Astrocyte (in vitro differentiated cells and primary cell): ENCODE results near the gene ADARB2. TPM values are rescaled to one million over a fixed set of nuclear protein-coding genes. Genes with fewer than 3 reads are reported as not detected.

ENCODE experiments used
- DNase-seq: peaks from one replicate; pipeline ENCODE4 v3.0.0-alpha.2; 2010; ENCODE audit warnings: low read depth
- FAIRE-seq: peaks from 2 replicates; lab custom pipeline; 2011; peaks lifted over from hg19 to GRCh38; lab: Jason Lieb, UNC
- H2AFZ ChIP-seq: 2 replicates; pipeline ENCODE4 v1.6.0; 2012; ENCODE audit warnings: low read depth, low read length, inconsistent platforms
- H3K27ac ChIP-seq: 2 replicates; pipeline ENCODE4 v1.5.1; 2011; ENCODE audit warnings: low read depth, low read length, inconsistent platforms
- H3K27me3 ChIP-seq: 2 replicates; pipeline ENCODE4 v1.6.0; 2011; ENCODE audit warnings: low read length, inconsistent platforms; ENCODE audit not compliant: insufficient read depth
- H3K36me3 ChIP-seq: 2 replicates; pipeline ENCODE4 v1.5.1; 2011; ENCODE audit warnings: low read length, inconsistent platforms; ENCODE audit not compliant: insufficient read depth
- H3K4me1 ChIP-seq: 2 replicates; pipeline ENCODE4 v1.5.1; 2011; ENCODE audit warnings: low read length, inconsistent platforms; ENCODE audit not compliant: insufficient read depth
- H3K4me2 ChIP-seq: 2 replicates; pipeline ENCODE4 v1.6.0; 2012; ENCODE audit warnings: low read length, inconsistent platforms
- H3K4me3 ChIP-seq: 2 replicates; pipeline ENCODE4 v1.5.1; 2011; ENCODE audit warnings: low read depth, mild to moderate bottlenecking, low read length, inconsistent platforms; ENCODE audit not compliant: insufficient read depth
- H3K79me2 ChIP-seq: 2 replicates; pipeline ENCODE4 v1.6.0; 2012; ENCODE audit warnings: mild to moderate bottlenecking, low read length, inconsistent platforms; ENCODE audit not compliant: insufficient read depth
- H3K9ac ChIP-seq: 2 replicates; pipeline ENCODE4 v1.6.0; 2012; ENCODE audit warnings: mild to moderate bottlenecking, low read length, inconsistent platforms
- H3K9me3 ChIP-seq: 2 replicates; pipeline ENCODE4 v1.5.1; 2012; ENCODE audit warnings: low read depth, mild to moderate bottlenecking, low read length, inconsistent platforms; ENCODE audit not compliant: insufficient read depth
- H4K20me1 ChIP-seq: 2 replicates; pipeline ENCODE4 v1.6.0; 2012; ENCODE audit warnings: low read length, inconsistent platforms; ENCODE audit not compliant: insufficient read depth
- H3K27ac Mint-ChIP-seq: one replicate; pipeline ENCODE4 v1.8.0; 2021; ENCODE audit warnings: mild to moderate bottlenecking, mixed read lengths; ENCODE audit not compliant: unreplicated experiment
- H3K27me3 Mint-ChIP-seq: one replicate; pipeline ENCODE4 v1.8.0; 2021; ENCODE audit warnings: low read depth, mixed read lengths; ENCODE audit not compliant: unreplicated experiment
- H3K36me3 Mint-ChIP-seq: one replicate; pipeline ENCODE4 v1.8.0; 2021; ENCODE audit warnings: low read depth, mixed read lengths; ENCODE audit not compliant: unreplicated experiment
- H3K4me1 Mint-ChIP-seq: one replicate; pipeline ENCODE4 v1.8.0; 2021; ENCODE audit warnings: low read depth, mixed read lengths; ENCODE audit not compliant: unreplicated experiment
- H3K4me3 Mint-ChIP-seq: one replicate; pipeline ENCODE4 v1.8.0; 2021; ENCODE audit warnings: mild to moderate bottlenecking, moderate library complexity, mixed read lengths; ENCODE audit not compliant: unreplicated experiment
- H3K9me3 Mint-ChIP-seq: one replicate; pipeline ENCODE4 v1.8.0; 2021; ENCODE audit warnings: mild to moderate bottlenecking, mixed read lengths; ENCODE audit not compliant: unreplicated experiment
- CTCF ChIP-seq: IDR thresholded peaks from 2 replicates; pipeline ENCODE4 v1.5.1; 2011; ENCODE audit warnings: low read depth, mild to moderate bottlenecking, inconsistent platforms, low read length, moderate library complexity; ENCODE audit not compliant: insufficient read depth
- EZH2 ChIP-seq: IDR thresholded peaks from 2 replicates; pipeline ENCODE4 v1.6.1; 2012; ENCODE audit warnings: mild to moderate bottlenecking, low read length, inconsistent platforms; ENCODE audit not compliant: insufficient read depth
- total RNA-seq: library from RNA; stranded (reverse); gene quantifications from 2 replicates; pipeline ENCODE4 v1.2.1, GENCODE V29; 2021

Gene ADARB2
- total RNA-seq, 1 donor from 2014 or later = 0.18 TPM

- Histone ChIP-seq H3K36me3 (no peaks in the 10 kb centered on the region), H3K4me2 (no peak overlapping the region), H3K27me3 (no peaks in the 10 kb centered on the region), H3K27ac (no peak overlapping the region), H3K4me3 (no peak overlapping the region), H3K79me2 (no peaks in the 10 kb centered on the region), H4K20me1 (no peaks in the 10 kb centered on the region), H2AFZ (no peak overlapping the region), H3K9ac (no peak overlapping the region), H3K4me1 (no peaks in the 10 kb centered on the region), H3K9me3 (no peaks in the 10 kb centered on the region)
- no peaks in the 10 kb centered on the region for H3K36me3 Mint-ChIP-seq
- no peaks in the 10 kb centered on the region for H3K4me1 Mint-ChIP-seq
- H3K9me3 Mint-ChIP-seq = peaks cover 3% of the 10 kb centered on the region
- no peak overlapping the region for H3K4me3 Mint-ChIP-seq
- no peak overlapping the region for H3K27ac Mint-ChIP-seq
- TF ChIP-seq CTCF = no peak
- TF ChIP-seq EZH2 = no peak
- DNase-seq (no peak), FAIRE-seq (no peak)
- peaks cover 30% of the 10 kb centered on the region for H3K27me3 Mint-ChIP-seq
Observed at GRCh38 chr10:1266033-1266802, 471.1 kb downstream of the ADARB2 start.

GRCh38 chr10:1264001-1264400 is 473.3 kb downstream of the ADARB2 start:
- H3K4me3 ChIP-seq = no peak overlapping the region
- no peak overlapping the region for H2AFZ ChIP-seq
- no peak overlapping the region for H3K27ac ChIP-seq
- no peaks in the 10 kb centered on the region for H3K27me3 ChIP-seq
- TF ChIP-seq CTCF = no peak
- TF ChIP-seq EZH2 = no peak
- no peaks in the 10 kb centered on the region for H3K4me1 ChIP-seq
- no peaks in the 10 kb centered on the region for H3K9me3 ChIP-seq
- Mint-ChIP-seq H3K4me1 (no peaks in the 10 kb centered on the region), H3K9me3 (peaks cover 3% of the 10 kb centered on the region), H3K4me3 (no peak overlapping the region), H3K36me3 (no peaks in the 10 kb centered on the region), H3K27me3 (peaks cover 28% of the 10 kb centered on the region), H3K27ac (no peak overlapping the region)
- no peaks in the 10 kb centered on the region for H3K36me3 ChIP-seq
- no peaks in the 10 kb centered on the region for H4K20me1 ChIP-seq
- H3K4me2 ChIP-seq = no peak overlapping the region
- FAIRE-seq (no peak), DNase-seq (no peak)
- H3K9ac ChIP-seq = no peak overlapping the region
- H3K79me2 ChIP-seq = no peaks in the 10 kb centered on the region

- Mint-ChIP-seq H3K36me3 (no peaks in the 10 kb centered on the region), H3K9me3 (peaks cover 6% of the 10 kb centered on the region), H3K27me3 (peaks cover 53% of the 10 kb centered on the region), H3K4me1 (no peaks in the 10 kb centered on the region), H3K4me3 (no peak overlapping the region), H3K27ac (no peak overlapping the region)
- FAIRE-seq = no peak
- Histone ChIP-seq H3K79me2 (no peaks in the 10 kb centered on the region), H3K4me1 (no peaks in the 10 kb centered on the region), H3K27me3 (no peaks in the 10 kb centered on the region), H3K36me3 (no peaks in the 10 kb centered on the region), H3K4me2 (no peak overlapping the region), H2AFZ (no peak overlapping the region), H3K4me3 (no peak overlapping the region), H3K27ac (no peak overlapping the region), H3K9ac (no peak overlapping the region), H3K9me3 (peaks cover 5% of the 10 kb centered on the region), H4K20me1 (no peaks in the 10 kb centered on the region)
- DNase-seq = no peak
- no peak for TF ChIP-seq EZH2
- TF ChIP-seq CTCF = no peak
Observed at GRCh38 chr10:1257274-1257673, 480.1 kb downstream of the ADARB2 start.
